ENCODE results near the gene ALKBH6.
"Not testable (repeated sequence)": the region's sequence is repeated elsewhere in the genome, so short reads cannot be mapped to it uniquely, and the experiment has no call there.

ALKBH6 gene

DNA sequence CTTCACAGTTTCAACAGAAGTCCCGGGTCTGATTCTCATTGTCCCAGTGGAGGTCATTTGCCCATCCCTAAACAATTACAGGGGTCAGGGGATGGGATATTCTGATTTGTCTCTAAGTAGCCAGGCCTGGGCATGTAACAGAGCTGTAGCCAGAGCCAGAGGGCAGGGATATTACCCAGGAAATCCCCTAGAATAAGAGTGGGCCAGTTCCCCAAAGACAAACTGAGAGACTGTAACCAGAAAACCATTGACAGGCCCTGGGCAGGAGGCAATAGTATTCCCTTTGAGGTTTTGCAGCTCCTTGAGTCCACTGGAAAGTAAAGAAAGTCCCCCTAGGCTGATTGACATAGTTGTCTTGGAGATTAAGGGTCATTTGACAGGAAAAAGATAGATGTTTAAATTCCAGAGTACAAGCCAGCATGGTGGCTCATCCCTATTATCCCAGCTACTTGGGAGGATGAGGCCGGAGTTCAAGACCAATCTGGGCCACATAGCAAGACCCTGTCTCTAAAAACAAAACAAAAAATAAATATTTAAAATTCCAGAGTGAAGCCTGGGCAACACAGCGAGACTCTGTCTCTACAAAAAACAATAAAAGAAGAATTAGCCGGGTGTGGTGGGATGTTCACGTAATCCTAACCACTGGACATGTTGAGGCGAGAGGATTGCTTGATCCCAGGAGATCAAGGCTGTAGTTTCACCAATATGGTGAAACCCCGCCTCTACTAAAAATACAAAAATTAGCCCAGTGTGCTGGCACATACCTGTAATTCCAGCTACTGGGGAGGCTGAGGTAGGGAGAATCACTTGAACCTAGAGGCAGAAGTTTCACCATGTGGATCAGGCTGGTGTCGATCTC is 20.9 kb downstream of the ALKBH6 start:
- DNase-seq, result no peak

DNA sequence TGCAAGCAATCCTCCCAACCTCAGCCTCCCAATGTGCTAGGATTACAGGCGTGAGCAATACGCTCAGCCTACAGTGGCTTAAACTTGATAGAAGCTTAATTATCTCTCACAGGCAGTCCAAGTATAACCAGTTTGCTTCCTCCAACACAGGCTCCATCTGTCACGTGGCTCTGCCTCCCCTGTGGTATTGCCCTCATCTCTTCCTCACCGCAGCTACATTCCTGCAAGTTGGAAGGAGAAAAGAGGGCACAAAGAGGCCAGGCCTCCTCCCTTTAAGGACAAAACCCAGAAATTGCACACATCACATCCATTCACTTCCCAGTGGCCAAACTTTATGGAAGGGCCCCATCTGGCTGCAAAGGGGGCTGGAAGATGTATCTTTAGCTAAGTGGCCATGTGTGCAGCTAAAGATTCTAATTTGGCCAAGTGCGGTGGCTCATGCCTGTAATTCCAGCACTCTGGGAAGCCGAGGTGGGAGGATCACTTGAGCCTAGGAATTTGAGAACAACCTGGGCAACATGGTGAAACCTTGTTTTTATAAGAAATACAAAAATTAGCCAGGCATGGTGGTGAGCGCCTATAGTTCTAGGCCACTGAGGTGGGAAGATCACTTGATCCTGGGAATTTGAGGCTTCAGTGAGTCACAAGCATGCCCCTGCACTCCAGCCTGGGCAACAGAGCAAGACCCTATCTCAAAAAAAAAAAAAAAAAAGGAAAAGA is 22.1 kb downstream of the ALKBH6 start:
- no peak for DNase-seq

DNA sequence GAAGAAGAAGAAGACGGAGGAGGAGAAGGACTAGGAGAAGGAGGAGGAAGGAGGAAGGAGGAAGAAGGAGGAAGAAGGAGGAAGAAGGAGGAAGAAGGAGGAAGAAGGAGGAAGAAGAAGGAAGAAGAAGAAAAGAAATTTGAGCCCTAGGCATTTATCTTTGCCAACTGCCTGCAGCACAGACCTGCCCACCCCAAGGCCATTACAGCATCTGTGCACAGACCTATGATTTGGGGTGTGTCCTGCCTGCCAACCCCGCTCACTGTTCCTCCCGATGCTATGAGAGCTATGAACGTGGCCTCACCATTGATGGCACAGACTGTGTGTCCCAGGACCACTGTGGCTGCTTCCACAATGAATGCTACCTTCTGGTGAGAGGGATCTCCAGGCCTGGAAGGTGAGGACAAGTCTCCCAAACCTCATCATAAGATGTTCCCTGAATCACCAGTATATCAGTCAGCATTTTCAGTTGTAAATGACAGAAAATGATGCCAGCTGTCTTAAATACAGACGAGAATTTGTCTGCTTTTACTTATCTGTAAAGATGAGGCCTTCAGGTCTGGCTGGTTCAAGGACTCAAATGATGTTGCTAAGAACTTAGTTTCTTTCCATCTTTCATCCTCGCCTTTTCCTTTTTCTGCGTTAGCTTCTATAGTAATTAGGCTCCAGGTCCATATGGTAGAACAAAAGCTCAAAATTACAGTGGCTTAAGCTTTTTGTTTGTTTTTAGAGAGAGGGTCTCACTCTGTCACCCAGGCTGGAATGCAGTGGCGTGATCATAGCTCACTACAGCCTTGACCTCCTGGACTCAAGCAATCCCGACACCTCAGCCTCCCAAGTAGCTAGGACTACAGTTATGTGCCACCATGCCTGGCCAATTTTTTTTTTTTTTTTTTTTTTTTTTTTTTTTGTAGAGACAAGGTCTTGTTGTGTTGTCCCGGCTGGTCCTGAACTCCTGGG is 23.0 kb downstream of the ALKBH6 start:
- no peak for DNase-seq

DNA sequence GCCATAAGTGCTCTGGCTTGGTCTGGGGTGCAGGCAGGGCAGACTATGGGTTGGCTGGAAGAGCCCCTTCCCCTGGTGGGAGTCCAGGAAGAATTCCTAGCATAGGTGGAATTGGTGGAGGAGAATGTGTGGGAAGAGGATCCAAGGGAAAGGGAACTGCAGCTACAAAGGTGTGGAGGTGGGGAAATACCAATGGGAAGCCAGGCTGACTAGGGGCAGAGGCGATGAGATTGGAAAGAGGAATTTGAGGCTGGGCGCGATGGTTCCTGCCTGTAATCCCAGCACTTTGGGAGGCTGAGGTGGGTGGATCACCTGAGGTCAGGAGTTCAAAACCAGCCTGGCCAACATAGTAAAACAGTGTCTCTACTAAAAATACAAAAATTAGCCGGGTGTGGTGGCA is 23.9 kb downstream of the ALKBH6 start:
- DNase-seq, result no peak

GRCh38 chr19:35988824-35989223 is 25.2 kb downstream of the ALKBH6 start:
- no peak for DNase-seq

DNA sequence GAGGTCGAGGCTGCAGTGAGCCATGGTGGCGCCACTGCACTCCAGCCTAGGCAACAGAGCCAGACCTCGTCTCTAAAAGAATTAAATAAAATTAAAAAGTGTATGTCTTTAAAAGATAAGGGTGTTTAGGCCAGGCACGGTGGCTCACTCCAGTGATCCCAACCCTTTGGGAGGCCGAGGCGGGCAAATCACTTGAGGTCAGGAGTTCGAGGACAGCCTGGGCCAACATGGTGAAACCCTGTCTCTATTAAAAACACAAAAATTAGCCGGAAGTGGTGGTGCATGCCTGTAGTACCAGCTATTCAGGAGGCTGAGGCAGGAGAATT is 26.5 kb downstream of the ALKBH6 start:
- DNase-seq, result no peak

DNA sequence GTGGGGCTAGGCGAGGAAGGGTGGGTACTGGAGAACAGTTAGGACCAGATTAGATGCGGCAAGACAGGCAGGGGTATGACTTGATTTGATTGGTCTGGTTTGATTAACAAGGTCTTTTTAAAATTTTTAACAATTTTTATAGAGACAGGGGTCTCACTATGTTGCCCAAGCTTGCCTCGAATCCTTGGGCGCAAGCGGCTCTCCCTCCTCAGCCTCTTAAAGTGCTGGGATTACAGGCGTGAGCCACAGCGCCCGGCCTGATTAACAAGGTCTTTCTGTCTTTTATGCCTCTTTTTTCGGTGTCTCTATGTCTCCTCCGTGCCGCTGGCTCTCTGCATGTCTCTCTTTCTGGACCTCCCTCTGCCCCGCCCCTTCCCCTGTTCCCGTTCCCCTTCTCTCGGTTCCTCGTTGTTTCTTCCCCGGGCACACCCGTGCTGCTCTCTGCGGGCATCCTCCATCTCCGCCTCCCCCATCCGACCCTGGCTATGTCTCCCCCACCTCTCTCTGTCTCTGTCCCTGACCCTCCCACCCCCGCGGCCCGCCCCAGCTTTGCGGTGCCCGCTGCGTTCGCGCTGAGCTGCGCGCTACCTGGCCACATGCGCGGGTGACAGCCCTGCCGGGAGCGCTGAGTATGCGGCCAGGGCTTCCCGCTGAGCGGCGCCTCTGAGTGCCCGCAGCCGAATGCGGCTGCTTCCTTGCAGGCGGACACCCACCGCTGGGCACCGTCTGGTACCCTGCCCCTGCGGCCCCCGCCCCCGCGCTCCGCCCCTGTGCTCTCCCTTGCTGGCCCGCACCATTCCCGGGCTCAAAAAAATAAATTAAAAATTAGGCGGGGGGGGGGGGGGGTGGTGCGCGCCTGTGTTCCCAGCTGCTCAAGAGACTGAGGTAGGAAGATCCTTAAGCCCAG is 27.1 kb downstream of the ALKBH6 start:
- DNase-seq, result no peak

DNA sequence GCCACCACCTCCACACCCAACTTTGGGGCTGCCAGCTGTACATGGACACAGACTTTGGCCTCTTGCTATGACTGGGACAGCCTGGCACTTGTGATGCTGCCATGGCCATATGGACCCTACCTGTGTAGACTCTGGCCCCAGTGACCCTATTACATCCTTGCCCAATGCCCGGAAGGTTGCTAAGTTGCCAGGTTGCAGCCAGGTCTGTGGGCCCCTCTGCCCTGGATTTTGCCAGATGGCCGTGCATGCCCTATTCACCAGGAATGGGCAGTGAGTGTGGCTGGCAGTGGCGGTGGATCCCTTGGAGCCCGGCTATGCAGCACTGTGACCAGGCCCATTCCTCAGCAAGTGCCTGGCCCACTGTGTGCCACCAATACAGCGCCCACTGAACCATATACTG is 27.9 kb downstream of the ALKBH6 start:
- no peak for DNase-seq

DNA sequence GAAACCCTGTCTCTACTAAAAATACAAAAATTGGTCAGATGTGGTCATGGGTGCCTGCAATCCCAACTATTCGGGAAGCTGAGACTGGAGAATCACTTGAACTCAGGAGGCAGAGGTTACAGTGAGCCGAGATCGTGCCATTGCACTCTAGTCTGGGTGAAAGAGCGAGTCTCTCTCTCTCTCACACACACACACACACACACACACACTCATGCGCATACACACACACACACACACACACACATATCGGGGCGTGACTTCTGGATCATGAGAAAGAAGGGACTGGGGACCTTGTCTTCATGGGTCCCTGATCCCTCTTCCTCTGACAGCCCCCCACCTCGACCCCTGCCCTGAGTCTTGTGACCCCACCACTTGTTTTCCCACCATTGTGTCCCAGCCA is 30.8 kb downstream of the ALKBH6 start:
- DNase-seq, result no peak

- not testable (repeated sequence) for DNase-seq
Observed at GRCh38 chr19:35980997-35981396, 33.0 kb downstream of the ALKBH6 start.

GRCh38 chr19:35978832-35979365 is 35.1 kb downstream of the ALKBH6 start:
- no peak for DNase-seq

DNA sequence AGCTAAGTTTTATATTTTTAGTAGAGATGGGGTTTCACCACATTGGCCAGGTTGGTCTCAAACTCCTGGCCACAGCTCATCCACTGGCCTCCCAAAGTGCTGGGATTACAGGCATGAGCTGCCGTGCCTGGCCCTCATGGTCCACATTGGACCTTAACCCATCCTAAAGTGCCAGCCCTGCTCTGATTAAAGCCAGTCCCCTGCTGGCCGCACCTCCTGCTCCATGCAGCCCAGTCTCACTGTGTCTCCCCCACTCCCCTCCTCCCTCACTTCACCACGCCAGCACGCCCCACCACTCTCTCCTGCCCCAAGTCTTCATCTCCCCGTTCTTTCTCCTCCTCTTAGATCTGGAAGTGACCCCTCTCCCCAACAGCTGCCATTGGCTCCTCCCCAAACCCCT is 35.7 kb downstream of the ALKBH6 start:
- DNase-seq, result no peak

DNA sequence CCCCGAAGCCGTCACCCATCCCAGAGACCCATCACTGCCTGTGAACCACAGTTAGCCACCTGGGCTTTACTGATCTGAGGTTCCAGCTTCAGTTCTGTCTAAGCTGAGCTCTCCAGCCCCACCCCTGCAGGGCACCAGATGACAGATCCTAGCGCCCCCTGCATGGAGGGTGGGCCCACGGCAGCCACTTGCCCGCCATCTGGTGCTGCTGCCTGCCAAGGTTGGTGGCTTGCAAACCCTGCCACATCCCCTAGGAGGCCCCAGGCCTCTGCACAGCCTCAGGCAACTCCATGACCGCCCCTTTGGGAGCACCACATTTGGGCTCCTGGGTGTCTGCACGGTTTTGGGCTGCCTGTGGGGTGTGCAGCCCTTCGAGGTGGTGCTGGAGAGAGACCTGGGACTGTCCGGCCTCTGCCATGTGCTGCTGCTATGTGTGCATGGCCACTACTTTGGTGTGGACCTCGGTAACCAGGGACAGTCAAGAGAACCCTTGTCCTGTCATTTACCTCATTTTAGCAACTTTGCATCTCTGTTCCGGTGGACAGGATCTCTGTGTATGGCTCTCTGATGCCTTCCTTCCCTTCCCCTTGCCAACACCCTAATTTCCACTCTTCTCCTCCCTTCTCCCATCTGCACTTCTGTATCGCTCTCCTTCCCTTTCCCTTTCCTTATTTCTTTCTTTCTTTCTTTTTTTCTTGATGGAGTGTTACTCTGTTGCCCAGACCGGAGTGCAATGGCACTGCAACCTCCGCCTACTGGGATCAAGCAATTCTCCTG is 36.4 kb downstream of the ALKBH6 start:
- no peak for DNase-seq

- DNase-seq, result no peak
Observed at GRCh38 chr19:35975608-35976214, 38.3 kb downstream of the ALKBH6 start.

- no peak for DNase-seq
Observed at GRCh38 chr19:35973487-35973886, 40.5 kb downstream of the ALKBH6 start.

GRCh38 chr19:35966771-35967170 is 47.2 kb downstream of the ALKBH6 start:
- no peak for DNase-seq

DNA sequence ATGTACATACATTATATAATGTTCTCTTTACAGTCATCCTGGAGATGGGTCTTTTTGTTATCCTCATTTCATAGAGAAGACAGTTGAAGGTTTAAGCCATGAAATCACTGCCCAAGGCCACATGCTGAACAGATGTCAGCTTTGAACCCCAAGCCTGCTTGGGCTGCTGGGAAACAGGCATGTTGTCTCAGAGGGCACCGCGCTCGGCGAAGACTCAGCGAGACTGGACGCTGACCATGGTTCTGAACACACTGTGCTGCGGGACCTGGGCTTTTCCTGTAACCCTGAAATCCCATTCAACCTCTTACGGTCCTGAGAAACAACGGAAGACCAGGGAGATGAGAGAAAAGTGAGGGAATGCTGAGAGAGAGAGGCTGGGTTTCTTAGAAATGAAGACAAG is 50.5 kb downstream of the ALKBH6 start:
- DNase-seq, result peak in 1 of 2 donors; percentile 32

DNA sequence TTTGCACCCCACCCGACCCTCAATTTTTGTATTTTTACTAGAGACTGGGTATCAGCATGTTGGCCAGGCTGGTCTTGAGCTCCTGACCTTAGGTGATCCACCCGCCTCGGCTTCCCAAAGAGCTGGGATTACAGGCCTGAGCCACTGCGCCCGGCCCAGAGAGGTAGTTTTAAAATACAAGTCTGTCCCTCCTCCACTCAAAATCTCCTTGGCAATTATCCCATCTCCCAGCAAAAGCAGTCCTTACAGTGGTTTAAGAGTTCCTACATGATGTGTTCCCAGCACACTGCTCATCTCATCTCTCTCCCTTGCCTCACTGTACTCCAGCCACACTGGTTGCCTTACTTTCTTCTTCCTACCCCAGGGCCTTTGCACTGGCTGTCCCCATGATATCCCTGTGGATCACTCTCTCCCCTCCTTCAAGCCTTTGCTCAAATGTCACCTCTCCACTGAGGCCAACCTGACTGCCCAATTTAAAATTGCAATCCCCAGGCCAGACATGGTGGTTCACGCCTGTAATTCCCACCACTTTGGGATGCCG is 53.5 kb downstream of the ALKBH6 start:
- DNase-seq, result no peak

GRCh38 chr19:35959968-35960320 is 54.1 kb downstream of the ALKBH6 start:
- no peak for DNase-seq
